IPS DF 6.9 (cell line): Measurements from ENCODE around the gene CTAGE9.
"Not testable (repeated sequence)": the region's sequence is repeated elsewhere in the genome, so short reads cannot be mapped to it uniquely, and the experiment has no call there.

Experiments
- DNase-seq: peaks from one replicate; pipeline ENCODE4 v3.0.0-alpha.2; 2013; ENCODE audit warnings: low read depth, low spot score
- H3K27ac ChIP-seq: one replicate; pipeline ENCODE4 v1.5.1; 2013; ENCODE audit warnings: low read length, control low read depth
- H3K27me3 ChIP-seq: 2 replicates; pipeline ENCODE4 v1.6.1; 2013; ENCODE audit warnings: mild to moderate bottlenecking, low read length; ENCODE audit not compliant: control insufficient read depth, insufficient read depth
- H3K36me3 ChIP-seq: 2 replicates; pipeline ENCODE4 v1.6.1; 2013; ENCODE audit warnings: low read length; ENCODE audit not compliant: control insufficient read depth, insufficient read depth
- H3K4me1 ChIP-seq: 2 replicates; pipeline ENCODE4 v1.6.1; 2013; ENCODE audit warnings: low read length; ENCODE audit not compliant: control insufficient read depth, insufficient read depth
- H3K4me3 ChIP-seq: 2 replicates; pipeline ENCODE4 v1.5.1; 2013; ENCODE audit warnings: mild to moderate bottlenecking, low read length
- H3K9me3 ChIP-seq: 2 replicates; pipeline ENCODE4 v1.6.1; 2013; ENCODE audit warnings: low read length, inconsistent platforms; ENCODE audit not compliant: control insufficient read depth, insufficient read depth
- WGBS: extraction: QIAGEN DNeasy Blood & Tissue Kit; methylation state at CpG from one replicate; pipeline ENCODE4 v1.1.7; 2013; ENCODE audit warnings: mixed read lengths, missing lambda C conversion rate; ENCODE audit not compliant: insufficient read length, insufficient coverage; 5-methylcytosine and 5-hydroxymethylcytosine counted together

The CTAGE9 gene

GRCh38 chr6:131728296-131728939 lies 17.6 kb upstream of the CTAGE9 start:
- H3K27ac ChIP-seq, result no peak overlapping the region
- no peaks in the 10 kb centered on the region for H3K27me3 ChIP-seq
- WGBS, result no CpG with 5 or more reads among the region's 3 CpGs
- H3K4me1 ChIP-seq, result no peaks in the 10 kb centered on the region
- H3K4me3 ChIP-seq, result no peak overlapping the region
- no peaks in the 10 kb centered on the region for H3K36me3 ChIP-seq
- DNase-seq, result no peak
- no peaks in the 10 kb centered on the region for H3K9me3 ChIP-seq

GRCh38 chr6:131727868-131728267 lies 17.1 kb upstream of the CTAGE9 start:
- no peak for DNase-seq

GRCh38 chr6:131727467-131727866 lies 16.6 kb upstream of the CTAGE9 start:
- Histone ChIP-seq H3K9me3 (no peaks in the 10 kb centered on the region), H3K4me3 (no peak overlapping the region), H3K27ac (no peak overlapping the region), H3K4me1 (no peaks in the 10 kb centered on the region), H3K36me3 (no peaks in the 10 kb centered on the region), H3K27me3 (no peaks in the 10 kb centered on the region)
- DNase-seq, result no peak
- no CpG with 5 or more reads among the region's 5 CpGs for WGBS

More at GRCh38 chr6:131727868-131728267, 17.1 kb upstream of the CTAGE9 start:
- Histone ChIP-seq H3K27me3 (no peaks in the 10 kb centered on the region), H3K4me3 (no peak overlapping the region), H3K4me1 (no peaks in the 10 kb centered on the region), H3K9me3 (no peaks in the 10 kb centered on the region), H3K27ac (no peak overlapping the region), H3K36me3 (no peaks in the 10 kb centered on the region)
- WGBS, result no CpG with 5 or more reads among the region's 4 CpGs

- H3K9me3 ChIP-seq, result no peaks in the 10 kb centered on the region
- DNase-seq, result no peak
- no peak overlapping the region for H3K27ac ChIP-seq
- WGBS, result no CpG with 5 or more reads among the region's 2 CpGs
- H3K4me1 ChIP-seq, result no peaks in the 10 kb centered on the region
- H3K36me3 ChIP-seq, result no peaks in the 10 kb centered on the region
- no peaks in the 10 kb centered on the region for H3K27me3 ChIP-seq
- H3K4me3 ChIP-seq, result no peak overlapping the region
These were observed 13.3 kb upstream of the CTAGE9 start for GRCh38 chr6:131724114-131724513.

GRCh38 chr6:131721161-131721560 lies 10.3 kb upstream of the CTAGE9 start:
- no peak for DNase-seq
- WGBS, result no CpG with 5 or more reads among the region's 2 CpGs
- Histone ChIP-seq H3K27ac (no peak overlapping the region), H3K36me3 (no peaks in the 10 kb centered on the region), H3K27me3 (no peaks in the 10 kb centered on the region), H3K9me3 (no peaks in the 10 kb centered on the region), H3K4me1 (peaks cover 2% of the 10 kb centered on the region; the same call in 1 of the 2 replicates), H3K4me3 (no peak overlapping the region)

- no CpG with 5 or more reads among the region's 3 CpGs for whole genome bisulfite sequencing
- no peaks in the 10 kb centered on the region for H3K9me3 ChIP-seq
- no peaks in the 10 kb centered on the region for H3K36me3 ChIP-seq
- DNase-seq, result no peak
- peaks cover 2% of the 10 kb centered on the region; the same call in 1 of the 2 replicates for H3K4me1 ChIP-seq
- H3K27me3 ChIP-seq, result no peaks in the 10 kb centered on the region
- no peak overlapping the region for H3K27ac ChIP-seq
- no peak overlapping the region for H3K4me3 ChIP-seq
These were observed 7.2 kb upstream of the CTAGE9 start for GRCh38 chr6:131717836-131718542.

GRCh38 chr6:131715567-131715966 lies 4.8 kb upstream of the CTAGE9 start:
- not testable (repeated sequence) for DNase-seq, H3K36me3 ChIP-seq, H3K4me1 ChIP-seq, H3K4me3 ChIP-seq, H3K27me3 ChIP-seq, H3K9me3 ChIP-seq, H3K27ac ChIP-seq
- no CpG with 5 or more reads among the region's 6 CpGs for WGBS

GRCh38 chr6:131703905-131704304 lies 6.9 kb downstream of the CTAGE9 start:
- not testable (repeated sequence) for H3K27ac ChIP-seq, DNase-seq, H3K4me1 ChIP-seq, H3K4me3 ChIP-seq, H3K27me3 ChIP-seq, H3K36me3 ChIP-seq, H3K9me3 ChIP-seq
- WGBS, result no CpG with 5 or more reads among the region's 2 CpGs

GRCh38 chr6:131700851-131701250 lies 10.0 kb downstream of the CTAGE9 start:
- H3K4me1 ChIP-seq, H3K27me3 ChIP-seq, H3K36me3 ChIP-seq, H3K27ac ChIP-seq, H3K4me3 ChIP-seq, DNase-seq, H3K9me3 ChIP-seq: not testable (repeated sequence)
- WGBS, result no CpG with 5 or more reads among the region's 14 CpGs

- no peak for DNase-seq
- no CpG with 5 or more reads among the region's 7 CpGs for WGBS
- no peak overlapping the region for H3K4me3 ChIP-seq
- H3K4me1 ChIP-seq, result no peaks in the 10 kb centered on the region
- no peaks in the 10 kb centered on the region for H3K36me3 ChIP-seq
- no peaks in the 10 kb centered on the region for H3K9me3 ChIP-seq
- no peak overlapping the region for H3K27ac ChIP-seq
- no peaks in the 10 kb centered on the region for H3K27me3 ChIP-seq
These were observed 13.9 kb downstream of the CTAGE9 start for GRCh38 chr6:131696956-131697355.
